GM18505 (cell line): ENCODE measurements around the gene FAM168A.

Experiments used
- ATAC-seq: cut with Tn5 transposase; IDR thresholded peaks from one replicate; pipeline ENCODE4 v1.9.1; 2021; ENCODE audit not compliant: unreplicated experiment
- POLR2A ChIP-seq: IDR thresholded peaks from 4 replicates; pipeline ENCODE4 v1.6.1; 2011; ENCODE audit warnings: borderline replicate concordance; ENCODE audit not compliant: insufficient read depth, insufficient read length; ENCODE audit errors: extremely low read depth

The FAM168A gene

DNA sequence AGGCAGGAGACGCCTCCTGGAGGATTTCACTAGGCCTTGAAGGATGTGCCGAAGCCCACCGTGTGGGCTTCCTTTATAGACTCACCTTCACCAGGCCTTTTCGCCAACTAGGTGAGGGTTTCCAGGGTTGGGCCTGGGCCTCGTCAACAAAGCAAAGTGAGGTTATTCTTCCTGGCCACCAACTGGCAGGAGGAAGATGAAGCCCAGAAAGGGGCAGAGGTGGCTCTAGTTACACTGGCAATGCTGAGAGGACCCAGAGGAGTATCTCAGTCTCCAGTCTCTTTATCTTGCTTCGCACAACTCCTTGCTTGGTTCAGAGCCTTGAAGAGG is 222.1 kb downstream of the FAM168A start:
- ATAC-seq = no peak
- TF ChIP-seq POLR2A = no peak

DNA sequence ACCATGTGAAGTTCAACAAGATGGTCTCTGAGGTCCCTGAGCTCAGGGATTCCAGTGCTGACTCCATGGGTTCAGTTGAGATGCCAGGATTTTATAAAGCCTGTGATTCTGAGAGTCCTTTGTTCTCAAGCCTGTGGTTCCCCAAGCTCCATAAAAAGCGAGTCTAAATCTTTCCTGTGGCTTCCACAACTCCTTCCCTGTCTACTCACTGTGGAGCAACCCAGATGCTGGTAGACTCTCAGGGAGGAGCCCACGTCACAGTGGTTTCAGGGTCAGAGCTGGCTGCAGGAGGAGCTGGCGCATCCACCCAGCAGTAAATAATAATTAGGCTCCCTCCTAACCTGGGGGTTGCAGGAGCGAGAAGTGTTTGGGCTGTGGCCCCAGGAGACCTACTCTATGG is 223.8 kb downstream of the FAM168A start:
- no peak for ATAC-seq
- TF ChIP-seq POLR2A = no peak

DNA sequence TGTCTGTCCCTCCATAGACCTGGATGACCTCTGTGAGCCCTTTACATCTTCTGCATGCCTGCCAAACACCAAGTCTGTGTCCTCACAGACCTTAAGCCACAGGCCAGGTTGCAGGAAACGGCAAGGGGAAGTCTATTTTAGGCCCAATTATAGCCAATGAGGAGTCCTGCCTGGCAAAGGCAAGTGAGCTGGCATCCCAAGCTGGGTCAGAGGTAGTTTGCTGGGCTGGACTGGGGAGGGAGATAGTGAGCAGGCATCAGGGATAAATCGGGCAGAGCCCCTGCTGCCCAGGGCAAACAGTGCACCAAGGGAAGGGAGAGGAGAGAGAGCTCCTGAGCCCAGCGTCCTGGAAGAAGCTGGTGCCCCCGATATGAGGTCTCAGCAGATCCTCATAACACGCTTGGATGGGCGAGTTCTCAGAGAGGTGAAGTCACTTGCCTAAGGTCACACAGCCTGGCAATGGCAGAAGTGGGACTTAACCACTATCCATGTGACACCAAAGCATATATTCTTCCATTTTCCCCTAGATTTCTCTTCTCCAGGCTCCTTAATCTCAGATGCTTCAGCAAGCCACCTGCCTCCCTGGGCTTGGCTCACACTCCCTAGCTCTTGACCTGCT is 225.4 kb downstream of the FAM168A start:
- TF ChIP-seq POLR2A = no peak
- ATAC-seq = no peak

DNA sequence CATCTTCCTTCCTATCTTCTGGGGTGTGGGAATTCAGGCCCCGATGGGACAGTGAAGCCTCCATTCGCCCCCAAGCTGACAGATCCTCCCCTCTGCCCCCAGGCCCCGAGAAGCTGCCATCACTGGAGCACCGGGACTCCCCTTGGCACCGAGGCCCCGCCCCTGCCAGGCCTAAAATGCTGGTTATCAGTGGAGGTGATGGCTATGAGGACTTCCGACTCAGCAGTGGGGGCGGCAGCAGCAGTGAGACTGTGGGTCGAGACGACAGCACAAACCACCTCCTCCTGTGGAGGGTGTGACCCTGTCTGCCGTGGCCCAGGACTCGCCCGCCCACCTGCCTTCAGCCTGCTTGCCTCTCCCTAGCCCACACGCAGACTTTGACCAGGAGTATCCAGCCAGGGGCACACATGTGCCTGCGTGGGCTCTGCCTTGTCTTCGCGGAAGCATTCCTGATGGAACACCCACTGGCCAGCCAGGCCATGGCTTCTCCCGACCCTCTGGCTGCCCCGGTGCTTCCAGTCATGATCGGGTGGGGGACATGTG is 230.4 kb downstream of the FAM168A start:
- TF ChIP-seq POLR2A = no peak
- no peak for ATAC-seq

DNA sequence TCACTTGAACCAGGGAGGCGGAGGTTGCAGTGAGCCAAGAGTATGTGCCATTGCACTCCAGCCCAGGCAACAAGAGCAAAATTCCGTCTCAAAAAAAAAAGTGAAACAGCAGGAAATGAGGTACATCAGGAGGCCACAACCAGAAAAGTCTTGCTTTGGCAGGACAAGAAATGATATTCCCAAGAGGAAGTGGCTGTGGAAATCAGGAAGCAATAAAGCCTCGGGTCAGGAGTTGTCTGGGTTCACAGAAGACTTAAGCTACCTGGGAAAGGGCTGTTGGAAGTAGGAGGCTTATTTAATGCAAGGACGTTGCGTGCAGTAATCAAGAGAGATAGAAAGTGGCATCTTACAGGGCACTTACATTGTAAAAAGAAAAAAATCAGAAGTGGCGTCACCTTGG is 231.0 kb downstream of the FAM168A start:
- ATAC-seq = no peak
- TF ChIP-seq POLR2A = no peak

DNA sequence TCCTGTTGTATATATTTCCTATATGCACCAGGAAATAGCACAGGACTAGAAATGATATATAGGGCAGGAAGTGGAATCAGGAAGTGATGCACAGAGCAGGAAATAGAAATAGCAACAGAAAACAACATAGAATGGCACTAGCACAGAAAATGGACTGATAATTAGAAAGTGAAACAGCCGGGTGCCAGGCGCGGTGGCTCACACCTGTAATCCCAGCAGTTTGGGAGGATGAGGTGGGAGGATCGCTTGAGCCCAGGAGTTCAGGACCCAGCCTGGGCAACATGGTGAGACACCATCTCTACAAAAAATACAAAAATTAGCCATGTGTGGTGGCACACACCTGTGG is 231.7 kb downstream of the FAM168A start:
- TF ChIP-seq POLR2A = no peak

DNA sequence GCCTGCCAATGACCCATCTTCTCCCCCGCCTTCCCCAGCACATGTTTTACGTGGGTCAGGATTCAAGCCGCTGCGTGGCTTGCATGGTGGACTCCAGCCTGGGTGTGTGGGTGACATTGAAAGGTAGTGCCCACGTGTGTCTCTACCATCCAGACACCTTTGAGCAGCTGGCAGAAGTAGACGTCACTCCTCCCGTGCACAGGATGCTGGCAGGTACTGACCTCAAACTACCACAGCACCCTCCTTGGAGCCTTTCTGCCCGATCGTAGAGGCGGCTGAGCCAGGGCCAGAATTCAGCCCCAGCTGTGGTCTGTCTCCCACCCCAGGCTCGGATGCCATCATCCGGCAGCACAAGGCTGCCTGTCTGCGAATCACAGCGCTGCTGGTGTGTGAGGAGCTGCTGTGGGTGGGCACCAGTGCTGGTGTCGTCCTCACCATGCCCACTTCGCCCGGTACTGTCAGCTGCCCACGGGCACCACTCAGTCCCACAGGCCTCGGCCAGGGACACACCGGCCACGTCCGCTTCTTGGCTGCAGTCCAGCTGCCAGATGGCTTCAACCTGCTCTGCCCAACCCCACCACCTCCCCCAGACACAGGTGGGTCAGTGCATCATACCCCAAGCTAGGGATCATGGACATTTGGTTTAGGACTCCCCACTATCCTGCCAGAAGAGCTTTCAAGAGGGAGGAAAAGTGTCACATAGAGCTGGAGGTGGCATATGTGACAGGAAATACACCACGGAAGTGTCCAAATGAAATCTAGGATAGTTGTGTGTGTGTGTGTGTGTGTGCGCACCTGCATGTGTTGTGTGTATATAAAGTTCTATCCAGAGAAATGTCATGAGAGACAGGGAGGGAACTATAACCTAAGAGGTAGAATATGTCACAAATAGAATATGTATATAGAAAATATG is 232.3 kb downstream of the FAM168A start:
- TF ChIP-seq POLR2A = no peak
- ATAC-seq = no peak

More for the DNA sequence above, 231.7 kb downstream of the FAM168A start:
- no peak for ATAC-seq

DNA sequence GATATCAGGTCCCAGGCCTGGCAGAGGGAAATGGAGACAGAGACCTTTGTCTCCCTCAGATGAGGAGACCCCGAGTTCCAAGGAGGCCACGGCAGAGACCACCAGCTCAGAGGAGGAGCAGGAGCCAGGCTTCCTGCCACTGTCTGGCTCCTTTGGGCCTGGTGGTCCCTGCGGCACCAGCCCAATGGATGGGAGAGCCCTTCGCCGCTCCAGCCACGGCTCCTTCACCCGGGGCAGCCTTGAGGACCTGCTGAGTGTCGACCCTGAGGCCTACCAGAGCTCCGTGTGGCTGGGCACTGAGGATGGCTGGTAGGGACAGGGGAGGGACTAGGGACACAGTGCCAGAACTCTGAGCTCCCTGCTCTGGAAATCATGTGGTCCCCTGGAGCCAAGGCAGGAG is 234.8 kb downstream of the FAM168A start:
- ATAC-seq = no peak
- TF ChIP-seq POLR2A = no peak

DNA sequence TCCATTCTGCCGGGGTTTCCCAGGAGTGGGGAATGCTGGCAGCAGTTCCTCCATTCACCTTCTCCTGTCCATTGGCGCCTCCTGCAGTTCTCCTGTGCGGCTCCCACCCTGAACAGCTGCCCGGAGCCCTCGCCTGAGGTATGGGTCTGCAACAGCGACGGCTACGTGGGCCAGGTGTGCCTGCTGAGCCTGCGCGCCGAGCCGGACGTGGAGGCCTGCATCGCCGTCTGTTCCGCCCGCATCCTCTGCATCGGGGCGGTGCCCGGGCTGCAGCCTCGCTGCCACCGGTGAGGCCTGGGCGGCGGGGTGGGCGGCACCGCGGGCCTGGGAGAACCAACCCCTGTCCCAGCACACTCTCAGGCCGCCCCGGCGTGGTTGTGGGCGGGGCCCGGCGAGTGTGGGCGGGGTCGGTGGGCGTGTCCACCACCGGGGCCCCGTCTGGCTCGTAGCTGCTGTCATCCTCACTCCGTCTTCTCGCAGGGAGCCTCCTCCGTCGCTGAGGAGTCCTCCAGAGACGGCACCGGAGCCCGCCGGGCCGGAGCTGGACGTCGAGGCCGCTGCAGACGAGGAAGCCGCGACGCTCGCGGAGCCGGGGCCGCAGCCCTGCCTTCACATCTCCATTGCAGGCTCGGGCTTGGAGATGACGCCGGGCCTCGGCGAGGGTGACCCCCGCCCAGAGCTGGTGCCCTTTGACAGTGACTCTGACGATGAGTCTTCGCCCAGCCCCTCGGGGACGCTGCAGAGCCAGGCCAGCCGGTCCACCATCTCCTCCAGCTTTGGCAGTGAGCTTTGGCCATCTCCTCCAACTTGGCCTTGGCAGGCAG is 235.7 kb downstream of the FAM168A start:
- TF ChIP-seq POLR2A = no peak
- ATAC-seq = no peak

DNA sequence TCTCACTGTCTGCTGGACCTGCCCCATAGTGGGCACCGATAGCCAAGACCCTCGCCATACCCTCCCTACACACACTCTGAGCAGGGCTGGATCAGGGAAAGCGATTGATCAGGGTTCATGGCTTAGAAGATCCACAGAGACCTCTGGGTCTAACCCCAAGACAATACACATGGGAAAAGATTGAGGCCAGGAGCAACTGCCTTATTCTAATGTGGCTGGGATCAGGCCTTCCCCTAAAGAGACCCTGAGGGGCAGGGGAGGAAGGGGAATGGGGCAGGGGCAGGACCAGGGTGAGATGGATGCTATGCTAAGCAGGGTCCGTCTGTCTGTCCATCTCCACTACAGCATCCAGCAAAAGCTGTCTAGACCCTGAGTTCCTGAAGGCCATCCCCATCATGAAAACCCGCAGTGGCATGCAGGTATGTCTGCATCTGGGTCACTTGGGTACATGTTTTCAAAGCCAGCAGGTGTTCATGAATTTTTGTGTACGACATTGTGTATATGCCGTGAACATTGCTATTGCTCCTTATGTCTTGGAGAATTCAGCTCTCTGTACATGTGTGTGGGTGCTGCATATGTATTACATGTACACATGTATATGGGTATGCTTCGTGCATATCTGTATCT is 237.1 kb downstream of the FAM168A start:
- no peak for TF ChIP-seq POLR2A
- no peak for ATAC-seq

DNA sequence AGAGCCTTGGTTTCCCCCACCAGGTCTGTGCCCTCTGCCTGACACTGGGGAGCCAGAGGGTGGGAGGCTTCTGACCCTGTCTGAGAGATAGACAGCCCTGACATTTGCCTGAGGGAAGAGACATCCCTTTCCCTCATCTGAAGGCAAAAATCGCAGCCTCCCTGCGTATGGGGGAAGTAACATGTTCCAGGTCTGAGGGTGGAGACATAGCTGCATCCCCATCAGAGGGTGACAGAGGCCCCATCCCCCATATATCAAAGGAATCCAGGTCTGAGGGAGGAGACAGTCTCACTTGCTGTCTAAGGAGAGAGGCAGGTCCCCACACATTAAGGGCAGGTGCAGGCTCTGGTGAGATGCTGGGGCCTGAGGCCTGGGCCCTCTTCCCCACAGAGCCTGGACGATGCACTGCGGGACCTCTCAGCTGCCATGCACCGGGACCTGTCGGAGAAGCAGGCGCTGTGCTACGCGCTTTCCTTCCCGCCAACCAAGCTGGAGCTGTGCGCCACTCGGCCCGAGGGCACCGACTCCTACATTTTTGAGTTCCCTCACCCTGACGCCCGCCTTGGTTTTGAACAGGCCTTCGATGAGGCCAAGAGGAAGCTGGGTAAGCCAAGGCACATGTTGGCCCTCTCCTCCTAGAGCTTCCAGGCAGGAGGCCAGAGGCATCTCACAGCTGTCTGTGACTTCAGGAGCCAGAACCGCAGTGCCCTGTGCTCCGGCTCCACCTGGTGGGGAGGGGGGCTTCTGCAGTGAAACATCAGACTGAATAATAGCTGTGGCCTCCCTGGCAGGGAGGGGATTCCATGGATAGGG is 237.8 kb downstream of the FAM168A start:
- no peak for ATAC-seq
- TF ChIP-seq POLR2A = no peak

DNA sequence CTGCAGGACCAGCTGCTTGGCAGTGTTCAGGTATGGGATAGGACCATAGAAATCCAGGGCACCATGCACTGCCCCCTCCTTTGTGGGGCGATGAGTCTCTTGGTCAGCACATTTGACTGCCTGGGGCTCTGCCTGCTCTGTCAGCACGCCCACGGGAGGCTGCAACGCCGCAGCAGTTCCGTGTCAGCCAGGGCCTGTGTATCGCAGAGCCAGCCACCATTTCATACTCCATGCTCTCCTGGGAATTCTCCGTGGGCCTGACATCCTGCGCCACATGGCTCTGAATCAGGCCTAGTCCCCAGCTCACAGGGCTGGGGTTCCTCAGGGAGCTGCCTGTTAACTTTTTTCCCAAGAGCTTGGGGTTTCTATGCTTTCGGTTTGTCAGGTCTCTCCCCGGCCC is 238.6 kb downstream of the FAM168A start:
- no peak for TF ChIP-seq POLR2A
- ATAC-seq = no peak

DNA sequence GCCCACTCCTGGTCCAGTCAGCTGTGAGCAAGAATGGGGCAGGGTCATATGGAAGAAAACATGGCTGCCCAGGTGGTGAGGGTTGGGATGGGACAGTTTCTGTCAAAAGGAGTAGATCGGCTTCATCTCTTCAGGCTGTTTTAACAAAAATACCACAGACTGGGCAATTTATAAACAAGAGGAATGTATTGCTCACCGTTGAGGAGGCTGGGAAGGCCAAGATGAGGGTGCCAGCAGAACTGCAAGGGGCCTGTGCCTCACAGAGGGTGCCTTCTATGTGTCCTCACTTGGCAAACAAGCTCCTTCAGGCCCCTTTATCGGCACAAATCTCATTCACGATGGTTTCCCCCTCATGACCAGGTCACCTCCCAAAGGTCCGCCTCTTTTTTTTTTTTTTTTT is 239.8 kb downstream of the FAM168A start:
- no peak for TF ChIP-seq POLR2A

More for the DNA sequence above, 239.8 kb downstream of the FAM168A start:
- ATAC-seq = no peak
